22Rv1 (cell line): ENCODE results near the gene WWC2.
"Not testable (repeated sequence)": the region's sequence is repeated elsewhere in the genome, so short reads cannot be mapped to it uniquely, and the experiment has no call there.

Source experiments
- H3K27ac ChIP-seq: fragments of 450-650 bp; 2 replicates; pipeline ENCODE4 v1.5.1; 2017
- ZFX ChIP-seq: fragments of 450-650 bp; IDR thresholded peaks from 2 replicates; pipeline ENCODE4 v1.6.1; 2017; ENCODE audit warnings: antibody characterized with exemption, borderline replicate concordance
- TF ChIP-seq, protein P1 (sequence below): fragments of 450-650 bp; IDR thresholded peaks from 2 replicates; pipeline ENCODE4 v1.5.1; 2017; ENCODE audit warnings: mild to moderate bottlenecking

WWC2 gene

DNA sequence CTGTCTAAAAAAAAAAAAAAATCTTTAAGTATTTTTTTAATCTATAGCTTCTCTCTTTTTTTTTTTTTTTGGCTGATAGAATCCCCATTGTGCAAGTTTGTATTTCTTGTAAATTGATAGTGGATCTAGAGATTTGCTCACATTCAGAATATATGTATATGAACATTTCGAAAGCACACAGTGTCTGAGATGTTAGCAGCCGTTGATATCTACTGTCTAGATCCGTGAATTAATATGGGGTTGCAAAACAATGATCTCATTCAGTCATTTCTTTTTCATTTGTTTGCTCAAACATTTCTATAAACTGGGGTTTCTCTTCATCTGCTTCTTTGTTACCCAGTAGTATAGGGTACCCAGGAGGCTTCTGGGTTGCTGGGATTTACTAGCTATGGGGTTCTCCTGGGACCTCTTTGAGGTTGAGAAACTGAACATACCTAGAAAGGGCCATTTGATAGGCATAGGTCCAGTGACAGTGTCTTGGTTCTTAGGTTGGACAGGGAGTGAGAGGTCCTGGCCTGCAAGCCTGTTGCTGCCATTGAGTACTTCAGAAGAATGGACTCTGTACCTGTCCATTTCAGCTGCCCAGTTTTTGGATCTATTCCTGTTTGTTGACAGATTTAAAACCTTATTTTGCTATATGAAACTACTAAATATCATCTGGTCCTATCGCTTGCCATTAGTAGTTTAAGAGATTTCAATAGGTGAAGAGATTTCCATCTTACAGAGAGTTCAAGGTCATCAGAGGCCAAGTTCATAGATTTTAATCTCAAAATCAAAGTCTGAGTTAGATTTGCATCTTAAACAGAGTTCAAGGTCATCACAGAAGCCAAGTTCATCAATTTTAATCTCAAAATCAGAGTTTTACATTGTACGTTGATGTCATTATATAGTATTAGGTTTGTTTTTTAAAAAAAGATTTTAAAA is 50.8 kb downstream of the WWC2 start:
- H3K27ac ChIP-seq = no peak overlapping the region
- TF ChIP-seq, protein P1, sequence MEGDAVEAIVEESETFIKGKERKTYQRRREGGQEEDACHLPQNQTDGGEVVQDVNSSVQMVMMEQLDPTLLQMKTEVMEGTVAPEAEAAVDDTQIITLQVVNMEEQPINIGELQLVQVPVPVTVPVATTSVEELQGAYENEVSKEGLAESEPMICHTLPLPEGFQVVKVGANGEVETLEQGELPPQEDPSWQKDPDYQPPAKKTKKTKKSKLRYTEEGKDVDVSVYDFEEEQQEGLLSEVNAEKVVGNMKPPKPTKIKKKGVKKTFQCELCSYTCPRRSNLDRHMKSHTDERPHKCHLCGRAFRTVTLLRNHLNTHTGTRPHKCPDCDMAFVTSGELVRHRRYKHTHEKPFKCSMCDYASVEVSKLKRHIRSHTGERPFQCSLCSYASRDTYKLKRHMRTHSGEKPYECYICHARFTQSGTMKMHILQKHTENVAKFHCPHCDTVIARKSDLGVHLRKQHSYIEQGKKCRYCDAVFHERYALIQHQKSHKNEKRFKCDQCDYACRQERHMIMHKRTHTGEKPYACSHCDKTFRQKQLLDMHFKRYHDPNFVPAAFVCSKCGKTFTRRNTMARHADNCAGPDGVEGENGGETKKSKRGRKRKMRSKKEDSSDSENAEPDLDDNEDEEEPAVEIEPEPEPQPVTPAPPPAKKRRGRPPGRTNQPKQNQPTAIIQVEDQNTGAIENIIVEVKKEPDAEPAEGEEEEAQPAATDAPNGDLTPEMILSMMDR = no peak
- no peak for TF ChIP-seq ZFX

DNA sequence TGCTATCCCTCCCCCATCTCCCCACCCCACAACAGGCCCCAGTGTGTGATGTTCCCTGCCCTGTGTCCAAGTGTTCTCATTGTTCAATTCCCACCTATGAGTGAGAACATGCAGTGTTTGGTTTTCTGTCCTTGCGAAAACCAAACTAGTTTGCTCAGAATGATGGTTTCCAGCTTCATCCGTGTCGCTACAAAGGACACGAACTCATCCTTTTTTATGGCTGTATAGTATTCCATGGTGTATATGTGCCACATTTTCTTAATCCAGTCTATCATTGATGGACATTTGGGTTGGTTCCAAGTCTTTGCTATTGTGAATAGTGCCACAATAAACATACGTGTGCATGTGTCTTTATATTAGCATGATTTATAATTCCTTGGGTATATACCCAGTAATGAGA is 51.6 kb downstream of the WWC2 start:
- H3K27ac ChIP-seq = not testable (repeated sequence)

DNA sequence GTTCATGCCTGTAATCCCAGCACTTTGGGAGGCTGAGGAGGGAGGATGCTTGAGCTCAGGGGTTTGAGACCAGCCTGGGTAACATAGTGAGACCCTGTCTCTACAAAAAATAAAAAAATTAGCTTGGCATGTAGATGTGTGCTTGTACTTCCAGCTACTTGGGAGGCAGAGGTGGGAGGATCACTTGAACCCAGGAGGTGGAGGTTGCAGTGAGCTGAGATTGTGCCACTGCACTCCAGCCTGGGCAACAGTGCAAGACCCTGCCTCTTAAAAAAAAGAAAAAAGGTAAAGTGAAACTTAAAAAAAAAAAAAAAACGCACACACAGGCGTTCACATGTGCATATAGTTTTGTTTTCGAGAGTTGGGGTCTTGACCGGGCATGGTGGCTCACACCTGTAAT is 53.2 kb downstream of the WWC2 start:
- H3K27ac ChIP-seq = not testable (repeated sequence)

DNA sequence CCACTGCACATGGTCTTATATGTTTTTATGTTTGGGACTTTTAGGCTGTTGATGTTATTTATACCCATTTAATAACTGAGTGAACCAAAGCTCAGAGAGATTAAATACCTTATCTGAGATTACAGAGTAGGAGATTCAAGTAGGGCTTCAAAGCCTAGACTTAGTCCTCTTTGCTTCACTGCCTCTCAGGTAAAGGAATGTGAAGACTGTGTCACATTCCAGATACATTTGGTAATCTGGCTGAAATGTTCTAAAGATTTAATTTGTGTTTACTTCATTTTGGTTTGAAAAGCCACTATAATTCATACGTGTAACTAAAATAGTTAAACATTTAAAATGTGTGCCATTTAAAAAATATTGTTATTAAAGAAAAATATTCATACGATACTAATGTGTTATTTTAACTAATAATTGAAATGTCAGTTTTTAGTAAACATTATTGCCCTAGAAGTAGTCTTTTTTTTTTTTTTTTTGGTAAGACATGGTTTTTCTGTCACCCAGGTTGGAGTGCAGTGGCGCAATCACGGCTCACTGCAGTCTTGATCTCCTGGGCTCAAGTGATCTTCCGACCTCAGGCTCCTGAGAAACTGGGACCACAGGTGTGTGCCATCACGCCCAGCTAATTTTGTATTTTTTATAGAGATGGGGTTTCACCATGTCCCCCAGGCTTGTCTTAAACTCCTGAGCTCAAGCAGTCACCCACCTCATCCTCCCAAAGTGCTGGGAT is 54.3 kb downstream of the WWC2 start:
- TF ChIP-seq, protein P1 = no peak
- no peak for TF ChIP-seq ZFX

DNA sequence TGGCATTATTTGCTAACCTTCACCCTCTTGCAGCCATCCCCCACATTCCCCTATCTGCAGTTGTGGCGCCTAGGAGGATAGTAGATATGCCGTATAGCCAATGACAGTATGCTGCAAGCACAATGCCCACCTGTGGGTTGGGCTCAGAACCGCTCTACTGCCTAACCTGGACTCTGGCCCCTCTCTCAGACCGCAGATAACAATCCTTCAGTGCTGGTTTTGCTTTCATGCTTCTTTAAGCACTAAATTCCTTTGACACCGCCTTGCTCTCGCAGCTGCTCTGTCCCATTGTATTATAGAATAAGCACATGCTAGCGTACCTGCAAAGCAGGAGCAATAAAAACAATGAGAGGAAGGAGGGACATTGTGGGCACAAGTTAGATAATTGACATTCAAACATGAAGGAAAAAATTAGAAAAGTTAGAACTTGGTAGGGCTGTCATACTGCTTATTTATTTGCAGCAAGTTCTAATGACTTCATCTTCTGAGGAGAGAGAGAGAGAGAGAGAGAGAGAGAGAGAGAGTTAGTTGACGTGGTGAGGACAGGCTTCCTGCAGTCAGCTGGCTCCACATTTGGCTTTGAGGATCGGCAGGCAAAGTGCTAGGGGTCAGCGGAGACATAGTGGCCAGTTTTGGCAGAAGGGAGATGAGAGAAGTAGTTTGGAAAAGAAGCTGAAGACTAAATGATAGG is 55.8 kb downstream of the WWC2 start:
- TF ChIP-seq, protein P1 = no peak
- TF ChIP-seq ZFX = no peak
- H3K27ac ChIP-seq = no peak overlapping the region

More for the DNA sequence above, 54.3 kb downstream of the WWC2 start:
- no peak overlapping the region for H3K27ac ChIP-seq

DNA sequence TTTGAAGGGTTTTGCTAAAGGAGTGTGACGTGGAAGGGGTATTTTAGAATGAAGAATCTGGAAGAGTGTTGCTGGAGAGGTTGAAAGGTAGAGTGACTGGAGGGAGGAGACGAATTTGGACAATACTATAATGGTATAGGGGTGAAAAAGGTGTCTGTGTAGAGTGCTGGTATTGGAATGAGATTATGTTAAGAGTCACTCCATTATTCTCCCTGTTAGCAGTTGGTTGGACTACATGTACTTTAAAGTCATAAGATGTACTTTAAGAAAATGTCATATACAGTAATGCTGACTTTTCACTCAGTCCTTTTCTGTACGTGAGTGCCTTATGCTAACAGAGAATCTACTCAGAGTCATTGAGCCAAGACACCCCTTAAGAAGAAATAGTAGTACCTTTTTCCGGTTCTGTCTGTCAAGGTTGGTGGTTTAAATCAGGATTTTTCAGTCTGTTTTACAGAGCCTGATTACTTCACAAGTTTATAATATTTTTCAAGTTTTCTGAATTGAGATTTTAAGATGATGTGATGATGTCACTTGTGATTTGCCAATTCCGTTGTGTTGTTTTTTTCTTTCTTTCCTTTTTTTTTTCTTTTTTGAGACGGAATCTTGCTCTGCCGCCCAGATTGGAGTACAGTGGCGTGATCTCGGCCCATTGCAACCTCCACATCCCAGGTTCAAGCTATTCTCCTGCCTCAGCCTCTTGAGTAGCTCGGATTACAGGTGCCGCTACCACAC is 56.6 kb downstream of the WWC2 start:
- H3K27ac ChIP-seq = no peak overlapping the region

DNA sequence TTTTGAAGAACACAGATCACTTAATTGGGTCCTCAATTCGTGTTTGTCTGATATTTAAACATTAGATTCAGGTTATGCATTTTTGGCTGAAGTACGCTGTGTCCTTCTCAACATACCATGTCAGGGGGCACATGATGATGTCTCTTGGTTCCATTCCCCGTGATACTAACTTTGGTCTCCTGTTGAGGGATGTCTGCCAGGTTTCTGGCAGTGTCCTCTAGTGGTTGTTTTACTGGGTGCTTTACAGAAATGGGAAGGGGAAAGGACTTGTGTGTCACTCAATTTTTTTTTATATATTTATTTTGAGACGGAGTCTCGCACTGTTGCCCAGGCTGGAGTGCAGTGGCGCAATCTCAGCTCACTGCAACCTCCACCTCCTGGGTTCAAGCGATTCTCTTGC is 58.2 kb downstream of the WWC2 start:
- TF ChIP-seq, protein P1 = no peak; the same call in 1 of the 2 replicates
- TF ChIP-seq ZFX = no peak
- H3K27ac ChIP-seq = no peak overlapping the region

More for the DNA sequence above, 56.6 kb downstream of the WWC2 start:
- TF ChIP-seq, protein P1 = no peak
- no peak for TF ChIP-seq ZFX
